HUES48 (cell line): ENCODE measurements around the gene CPEB4.

Experiments used
- H3K27ac ChIP-seq: one replicate; pipeline ENCODE4 v1.7.0; 2013; ENCODE audit warnings: low read depth, low read length, inconsistent platforms
- H3K27me3 ChIP-seq: 2 replicates; pipeline ENCODE4 v1.6.1; 2013; ENCODE audit warnings: mild to moderate bottlenecking, low read length; ENCODE audit not compliant: control insufficient read depth, insufficient read depth
- H3K36me3 ChIP-seq: 2 replicates; pipeline ENCODE4 v1.6.1; 2013; ENCODE audit warnings: low read length; ENCODE audit not compliant: control insufficient read depth, insufficient read depth
- H3K4me1 ChIP-seq: 2 replicates; pipeline ENCODE4 v1.6.1; 2013; ENCODE audit warnings: mild to moderate bottlenecking, low read length; ENCODE audit not compliant: control insufficient read depth, insufficient read depth
- H3K4me3 ChIP-seq: 2 replicates; pipeline ENCODE4 v1.5.1; 2013; ENCODE audit warnings: mild to moderate bottlenecking, low read depth, low read length
- H3K9ac ChIP-seq: 2 replicates; pipeline ENCODE4 v1.6.1; 2013; ENCODE audit warnings: mild to moderate bottlenecking, low read depth, low read length, moderate library complexity
- H3K9me3 ChIP-seq: 2 replicates; pipeline ENCODE4 v1.6.1; 2013; ENCODE audit warnings: low read length; ENCODE audit not compliant: control insufficient read depth, insufficient read depth

The CPEB4 gene

DNA sequence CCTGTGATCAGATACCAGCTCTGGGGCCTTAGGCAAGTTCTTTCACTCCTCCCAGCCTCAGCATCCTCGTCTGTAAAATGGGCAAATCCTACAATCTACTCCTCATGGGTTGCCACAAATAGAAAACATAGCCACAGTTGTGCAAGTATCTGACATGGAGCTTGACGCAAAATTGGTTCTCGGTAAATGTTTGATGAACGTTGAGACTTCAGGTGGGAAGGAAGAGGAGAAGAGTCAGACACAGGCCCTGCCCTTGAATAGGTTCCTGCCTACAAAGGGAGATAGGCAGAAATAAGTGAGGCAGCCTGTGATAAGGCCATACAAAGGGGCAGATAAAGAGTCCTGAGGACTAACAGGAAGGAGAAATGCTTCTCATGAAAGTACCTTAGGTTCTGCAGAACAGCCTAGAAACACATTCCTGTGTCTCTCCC is 26.1 kb upstream of the CPEB4 start:
- H3K36me3 ChIP-seq, result no peaks in the 10 kb centered on the region
- H3K27ac ChIP-seq, result no peak overlapping the region
- H3K4me3 ChIP-seq, result no peak overlapping the region
- H3K9ac ChIP-seq, result no peak overlapping the region
- H3K9me3 ChIP-seq, result no peaks in the 10 kb centered on the region
- no peaks in the 10 kb centered on the region for H3K27me3 ChIP-seq
- no peaks in the 10 kb centered on the region for H3K4me1 ChIP-seq

DNA sequence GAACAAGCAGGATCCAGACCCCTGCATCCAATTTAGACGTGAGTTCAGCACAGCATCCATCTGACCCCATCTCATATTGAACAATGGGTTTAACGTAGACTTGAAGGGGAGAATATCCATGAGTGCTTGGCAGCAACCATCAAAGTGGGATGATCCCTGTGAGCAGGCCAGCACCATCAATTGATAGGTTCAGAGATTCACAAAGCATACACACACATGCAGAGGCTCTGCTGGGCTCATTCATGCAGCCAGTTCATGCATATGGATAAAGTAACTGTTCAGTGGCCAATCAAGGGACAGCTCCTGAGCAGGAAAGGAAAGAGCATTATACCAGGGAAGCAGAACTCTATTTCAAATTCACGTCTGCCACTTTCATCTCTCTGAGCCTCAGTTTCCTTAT is 24.8 kb upstream of the CPEB4 start:
- no peaks in the 10 kb centered on the region for H3K4me1 ChIP-seq
- no peak overlapping the region for H3K27ac ChIP-seq
- H3K36me3 ChIP-seq, result no peaks in the 10 kb centered on the region
- no peak overlapping the region for H3K9ac ChIP-seq
- no peak overlapping the region for H3K4me3 ChIP-seq
- no peaks in the 10 kb centered on the region for H3K27me3 ChIP-seq
- no peaks in the 10 kb centered on the region for H3K9me3 ChIP-seq

DNA sequence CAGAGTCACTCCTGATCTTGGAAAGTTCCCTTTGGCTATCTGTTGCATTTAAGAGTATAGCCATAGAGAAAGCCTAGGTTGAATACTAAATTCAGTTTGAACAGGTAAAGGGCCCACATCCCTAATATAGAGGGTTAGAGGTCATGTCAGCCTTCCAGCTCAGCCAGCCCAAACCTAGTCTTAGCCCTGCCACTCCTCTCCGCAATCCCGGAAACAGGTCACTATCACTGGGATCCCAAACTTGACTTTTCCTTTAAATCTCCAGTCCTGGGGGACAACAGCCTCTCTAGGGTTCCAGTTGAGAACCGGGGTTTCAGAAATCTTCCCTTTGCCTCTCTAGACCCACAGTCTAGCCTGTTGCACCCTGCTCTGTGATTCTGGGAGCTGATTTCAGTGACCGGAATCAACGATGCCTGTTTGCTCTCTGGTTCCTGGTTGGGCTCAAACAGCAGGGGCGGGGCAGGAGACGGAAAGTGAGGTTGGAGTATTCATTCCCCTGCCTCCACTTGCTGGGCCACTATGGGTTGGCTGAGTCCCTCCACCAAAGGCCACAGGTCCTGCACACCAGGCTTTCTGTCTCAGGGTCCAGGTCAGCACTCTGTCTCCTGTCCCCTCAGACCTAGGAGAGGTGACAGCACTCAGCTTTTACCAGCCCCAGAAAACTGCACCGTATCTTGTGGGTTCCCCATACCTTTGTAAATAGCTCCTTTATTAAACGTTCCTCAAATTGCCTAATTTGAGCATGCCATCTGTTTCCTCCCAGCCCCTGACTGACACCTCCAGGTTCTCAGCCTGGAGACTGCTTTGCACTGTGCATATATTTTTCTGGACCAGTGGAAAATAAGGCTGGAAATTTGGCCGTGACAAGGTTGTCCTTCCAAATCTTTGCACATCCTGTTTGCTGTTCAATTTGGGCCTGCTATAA is 23.8 kb upstream of the CPEB4 start:
- no peaks in the 10 kb centered on the region for H3K36me3 ChIP-seq
- H3K4me1 ChIP-seq, result no peaks in the 10 kb centered on the region
- H3K9me3 ChIP-seq, result no peaks in the 10 kb centered on the region
- H3K9ac ChIP-seq, result no peak overlapping the region
- H3K27me3 ChIP-seq, result no peaks in the 10 kb centered on the region
- H3K27ac ChIP-seq, result no peak overlapping the region
- H3K4me3 ChIP-seq, result no peak overlapping the region

DNA sequence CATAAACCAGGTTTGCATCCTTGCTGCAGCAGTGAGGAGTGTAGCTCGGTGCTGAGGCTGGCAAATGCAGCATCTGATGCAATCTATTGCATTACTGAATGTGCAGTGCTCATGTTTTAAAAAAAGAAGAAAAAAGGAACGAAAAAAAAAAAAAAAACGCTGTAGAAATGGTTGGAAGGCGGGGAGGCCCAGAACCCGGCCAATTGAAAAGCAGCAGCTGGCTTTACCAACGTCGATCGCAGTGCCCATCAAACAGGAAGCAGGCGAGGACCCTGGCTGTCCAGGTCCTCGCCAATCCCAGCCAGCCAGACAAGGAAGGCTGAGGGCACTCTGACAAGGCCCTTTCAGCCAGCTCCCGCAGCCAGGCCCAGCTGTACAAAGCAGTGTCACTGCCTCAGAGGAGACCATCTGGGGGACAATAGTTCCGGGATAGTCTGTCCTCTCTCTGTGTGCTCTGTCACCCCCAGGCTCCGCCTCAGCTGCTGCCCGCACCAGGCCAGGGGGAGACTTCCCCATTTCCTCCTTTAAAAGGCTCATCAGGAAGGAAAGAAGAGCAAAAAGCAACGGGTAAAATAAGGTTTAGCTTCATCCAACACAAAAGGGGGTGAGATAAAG is 21.8 kb upstream of the CPEB4 start:
- H3K36me3 ChIP-seq, result no peaks in the 10 kb centered on the region
- H3K9ac ChIP-seq, result no peak overlapping the region
- H3K4me1 ChIP-seq, result no peaks in the 10 kb centered on the region
- no peaks in the 10 kb centered on the region for H3K27me3 ChIP-seq
- H3K9me3 ChIP-seq, result no peaks in the 10 kb centered on the region
- H3K4me3 ChIP-seq, result no peak overlapping the region
- H3K27ac ChIP-seq, result no peak overlapping the region

DNA sequence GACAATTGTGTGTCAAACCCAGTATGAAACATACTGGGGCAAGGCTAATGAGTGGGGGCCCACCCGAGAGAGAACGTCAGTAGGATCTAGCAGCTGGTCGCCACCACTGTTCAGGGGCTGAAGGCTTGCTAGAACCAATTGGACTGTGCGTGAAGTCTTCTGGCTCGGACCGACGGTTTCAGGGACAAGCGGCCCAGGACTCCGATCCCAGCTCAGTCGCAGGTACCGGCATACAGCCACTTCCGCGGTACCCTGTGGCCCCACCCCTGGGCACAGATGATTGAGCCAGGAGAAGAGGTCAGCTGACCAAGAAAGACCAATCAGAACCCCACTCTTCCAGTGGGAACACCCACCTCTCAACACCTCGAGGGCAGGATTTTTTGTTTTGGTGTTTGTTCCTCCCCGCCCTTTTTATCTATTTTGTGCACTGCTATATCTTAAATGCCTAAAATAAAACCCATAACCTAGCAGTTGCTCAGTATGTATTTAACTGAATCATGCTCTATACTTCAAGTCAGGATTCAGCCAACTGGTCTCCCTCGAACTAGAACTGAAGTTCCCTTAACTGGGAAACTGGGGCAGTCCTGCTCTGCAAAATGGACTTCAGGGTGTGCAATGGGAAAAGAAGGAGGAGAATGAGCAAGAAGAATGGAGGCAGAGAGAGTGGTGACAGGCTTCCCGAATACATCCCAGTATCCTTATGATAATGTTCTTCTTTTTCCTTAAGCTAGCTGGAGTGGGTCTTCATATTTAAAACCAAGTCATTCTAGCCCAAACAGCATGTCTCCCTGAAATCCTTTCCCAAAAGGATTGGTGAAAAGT is 21.1 kb upstream of the CPEB4 start:
- H3K27me3 ChIP-seq, result no peaks in the 10 kb centered on the region
- no peak overlapping the region for H3K9ac ChIP-seq
- H3K36me3 ChIP-seq, result no peaks in the 10 kb centered on the region
- H3K27ac ChIP-seq, result no peak overlapping the region
- H3K9me3 ChIP-seq, result no peaks in the 10 kb centered on the region
- H3K4me1 ChIP-seq, result no peaks in the 10 kb centered on the region
- H3K4me3 ChIP-seq, result no peak overlapping the region

DNA sequence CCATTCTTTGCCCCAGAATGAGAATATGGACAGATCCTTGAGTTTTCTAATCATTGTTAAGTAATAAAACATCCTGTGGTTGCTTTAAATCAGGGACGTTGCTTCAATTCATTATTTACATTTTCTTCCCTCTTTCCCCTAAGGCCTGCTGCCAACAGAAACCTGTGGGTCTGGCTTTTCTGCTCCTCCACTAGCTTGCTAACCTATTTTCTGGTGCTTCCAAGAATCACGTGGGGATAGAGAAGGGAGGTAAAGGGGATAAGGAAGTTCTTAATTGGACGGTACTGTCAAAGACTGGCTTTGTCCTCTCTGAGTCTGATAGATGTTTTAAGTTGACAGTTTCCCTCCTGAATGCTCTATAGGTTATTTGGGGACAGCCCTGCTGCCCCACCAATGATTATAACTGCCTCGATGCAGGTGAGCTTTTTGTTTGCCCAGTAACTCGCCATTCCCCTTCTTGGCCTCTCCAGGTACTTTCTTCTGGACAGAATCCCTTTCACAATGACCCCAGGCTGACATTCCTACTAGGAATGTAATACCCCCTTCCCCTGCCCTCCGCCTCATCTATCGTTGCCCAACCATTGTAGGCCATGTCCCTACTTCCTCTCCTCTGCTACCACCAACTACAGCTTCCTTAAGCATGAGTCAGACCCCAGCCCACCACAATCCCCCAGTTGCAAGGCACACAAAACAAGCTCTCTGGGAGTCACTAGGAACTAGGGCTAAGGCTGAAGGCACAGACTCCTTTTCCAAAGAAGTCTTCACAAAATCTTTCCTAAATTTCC is 19.9 kb upstream of the CPEB4 start:
- Histone ChIP-seq H3K36me3 (no peaks in the 10 kb centered on the region), H3K27me3 (no peaks in the 10 kb centered on the region), H3K27ac (no peak overlapping the region), H3K9ac (no peak overlapping the region), H3K9me3 (no peaks in the 10 kb centered on the region), H3K4me1 (no peaks in the 10 kb centered on the region), H3K4me3 (no peak overlapping the region)

DNA sequence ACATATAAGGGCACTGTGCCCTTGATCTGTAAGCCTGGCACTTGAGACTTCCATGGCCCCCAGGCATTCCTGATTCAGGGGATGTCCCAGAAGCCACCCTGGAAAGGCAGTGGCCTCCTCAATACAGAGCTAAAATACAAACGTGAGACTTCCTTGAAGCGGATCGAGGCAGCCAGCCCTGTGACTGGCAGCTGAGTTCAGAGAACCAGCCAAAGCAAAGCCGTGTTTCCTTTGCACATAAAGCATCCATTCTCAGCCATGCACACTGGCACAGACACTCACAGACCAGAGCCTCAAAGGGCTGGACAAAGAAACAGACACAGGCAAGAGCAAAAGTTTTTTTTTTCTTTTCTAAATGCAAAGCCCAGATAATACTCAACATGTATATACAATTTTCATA is 18.8 kb upstream of the CPEB4 start:
- Histone ChIP-seq H3K4me1 (no peaks in the 10 kb centered on the region), H3K9ac (no peak overlapping the region), H3K27me3 (no peaks in the 10 kb centered on the region), H3K4me3 (no peak overlapping the region), H3K9me3 (no peaks in the 10 kb centered on the region), H3K27ac (no peak overlapping the region), H3K36me3 (no peaks in the 10 kb centered on the region)

DNA sequence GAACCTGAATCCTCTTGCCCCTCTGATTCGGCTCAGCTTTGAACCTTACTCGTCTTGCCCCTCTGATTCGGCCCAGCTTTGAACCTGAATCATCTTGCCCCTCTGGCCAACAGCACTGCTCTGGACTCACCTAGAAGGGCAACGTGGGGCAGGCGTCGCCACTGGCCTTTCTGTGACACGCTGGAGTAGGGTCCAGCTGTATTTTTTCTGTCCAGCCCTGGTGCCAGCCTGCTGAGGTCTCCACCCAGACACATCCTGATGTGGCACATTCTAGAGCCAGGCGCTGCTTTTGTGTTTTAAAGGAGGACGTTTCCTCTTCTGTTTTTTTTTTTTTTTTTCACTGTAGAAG is 15.2 kb upstream of the CPEB4 start:
- Histone ChIP-seq H3K36me3 (no peaks in the 10 kb centered on the region), H3K27me3 (no peaks in the 10 kb centered on the region), H3K9me3 (no peaks in the 10 kb centered on the region), H3K9ac (no peak overlapping the region), H3K27ac (no peak overlapping the region), H3K4me1 (no peaks in the 10 kb centered on the region), H3K4me3 (no peak overlapping the region)

DNA sequence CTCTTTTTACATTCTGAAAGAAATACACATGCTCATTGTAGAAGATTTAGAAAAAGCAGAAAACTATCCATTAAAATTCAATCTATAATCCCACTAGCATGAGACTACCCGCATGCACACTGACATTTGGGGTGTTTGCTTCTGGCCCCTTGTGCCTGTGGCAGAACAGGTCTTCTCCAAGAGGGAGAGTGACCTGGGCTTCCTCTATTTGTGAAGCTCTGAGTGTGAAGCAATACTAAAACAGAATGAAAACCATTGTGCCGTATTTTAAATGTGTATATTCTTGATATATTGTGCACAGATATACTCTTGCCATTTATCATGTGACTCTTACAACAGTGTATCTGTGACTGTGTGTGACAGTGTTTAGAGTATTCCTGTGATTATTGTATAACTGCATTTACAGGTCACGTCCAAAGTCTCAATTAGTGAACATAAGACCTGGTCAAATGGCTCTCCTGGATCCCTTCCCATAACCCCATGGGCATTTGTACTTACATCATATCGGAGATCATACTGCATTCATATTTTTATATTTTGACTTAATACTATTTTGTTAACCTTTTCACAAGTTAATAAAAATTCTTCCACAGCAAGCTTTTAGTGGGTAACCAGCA is 14.7 kb upstream of the CPEB4 start:
- no peaks in the 10 kb centered on the region for H3K36me3 ChIP-seq
- H3K9me3 ChIP-seq, result no peaks in the 10 kb centered on the region
- H3K27ac ChIP-seq, result no peak overlapping the region
- H3K4me3 ChIP-seq, result no peak overlapping the region
- no peaks in the 10 kb centered on the region for H3K4me1 ChIP-seq
- H3K9ac ChIP-seq, result no peak overlapping the region
- H3K27me3 ChIP-seq, result no peaks in the 10 kb centered on the region

DNA sequence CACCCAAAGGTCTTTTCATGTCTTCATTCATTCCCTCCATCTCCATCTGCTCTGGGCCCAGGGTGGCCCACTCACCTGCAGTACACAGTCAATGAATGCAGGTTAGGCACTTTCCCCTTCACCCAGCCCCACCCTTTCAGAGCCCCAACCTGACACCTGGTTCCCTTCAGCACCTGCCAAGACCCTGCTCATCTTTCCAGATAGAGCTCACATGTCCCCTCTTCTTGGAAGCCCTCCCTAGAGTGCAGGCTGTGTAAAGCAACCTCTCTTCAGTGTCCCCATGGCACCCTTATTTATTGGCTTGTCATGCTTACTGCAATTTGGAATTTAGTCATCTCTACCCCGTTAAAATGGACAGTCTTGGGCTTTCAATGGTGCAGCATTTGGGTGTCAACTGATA is 13.0 kb upstream of the CPEB4 start:
- Histone ChIP-seq H3K27me3 (no peaks in the 10 kb centered on the region), H3K9me3 (no peaks in the 10 kb centered on the region), H3K9ac (no peak overlapping the region), H3K4me1 (no peaks in the 10 kb centered on the region), H3K27ac (no peak overlapping the region), H3K36me3 (no peaks in the 10 kb centered on the region), H3K4me3 (no peak overlapping the region)
